Measurements from ENCODE around the gene TRMT112. TPM values are rescaled to one million over a fixed set of nuclear protein-coding genes. Genes with fewer than 3 reads are reported as not detected.
A peak's percentile ranks its signal among the peaks of the same experiment; 100 is the strongest.

The TRMT112 gene
- total RNA-seq, 2 donors from 2014 or later: 170 to 223 TPM

DNA sequence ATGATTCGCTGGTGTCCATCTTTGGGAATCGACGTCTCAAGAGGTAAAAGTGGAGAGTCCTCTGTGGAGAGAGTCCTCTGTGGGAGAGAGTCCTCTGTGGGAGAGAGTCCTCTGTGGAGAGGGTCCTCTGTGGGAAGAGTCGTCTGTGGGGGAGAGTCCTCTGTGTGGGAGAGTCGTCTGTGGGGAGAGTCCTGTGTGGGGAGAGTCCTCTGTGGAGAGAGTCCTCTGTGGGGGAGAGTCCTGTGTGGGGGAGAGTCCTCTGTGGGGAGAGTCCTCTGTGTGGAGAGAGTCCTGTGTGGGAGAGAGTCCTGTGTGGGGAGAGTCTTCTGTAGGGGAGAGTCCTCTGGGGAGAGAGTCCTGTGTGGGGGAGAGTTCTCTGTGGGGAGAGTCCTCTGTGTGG, 3.7 kb upstream of the TRMT112 start:
- Histone ChIP-seq H3K4me3 (no peak overlapping the region), H3K27ac (peak overlapping the region in 3 of 4 donors; percentile 64 to 97 (median 66)), H3K27me3 (no peaks in the 10 kb centered on the region), H3K36me3 (replicated peaks in 1 of 2; ENCODE audit: insufficient read depth in 1 of 2, low read depth in 2 of 2) (peaks cover 0 to 2% of the 10 kb centered on the region in 2 donors), H3K4me1 (peaks cover 42% of the 10 kb centered on the region), H3K9me3 (no peaks in the 10 kb centered on the region)
- DNase-seq (no peak), ATAC-seq (no peak)
- TF ChIP-seq POLR2A (IDR thresholded peaks at IDR 0.05): no peak
- no peak for TF ChIP-seq CTCF (IDR thresholded peaks at IDR 0.05)
- intact Hi-C loops (cut with DNase I): no loop called here
- 77 to 82% methylated on average over 5 of the region's 5 CpGs for WGBS, 2 donors

DNA sequence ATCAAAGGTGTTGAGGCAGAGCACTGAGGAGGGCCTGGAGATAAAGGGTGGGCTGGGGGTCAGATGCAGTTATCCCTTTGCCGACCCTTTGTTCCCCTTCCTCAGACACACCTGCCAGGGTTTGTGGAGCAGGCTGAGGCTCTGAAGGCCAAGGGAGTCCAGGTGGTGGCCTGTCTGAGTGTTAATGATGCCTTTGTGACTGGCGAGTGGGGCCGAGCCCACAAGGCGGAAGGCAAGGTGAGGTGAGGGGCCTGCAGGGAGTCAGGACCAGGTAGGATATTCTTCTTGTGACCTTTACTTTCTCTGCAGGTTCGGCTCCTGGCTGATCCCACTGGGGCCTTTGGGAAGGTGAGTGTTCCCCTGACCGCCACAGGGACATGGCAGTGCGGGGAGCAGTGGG, 3.2 kb upstream of the TRMT112 start:
- H3K36me3 ChIP-seq (replicated peaks in 1 of 2; ENCODE audit: insufficient read depth in 1 of 2, low read depth in 2 of 2): peaks cover 0 to 2% of the 10 kb centered on the region in 2 donors
- H3K9me3 ChIP-seq: no peaks in the 10 kb centered on the region
- H3K4me1 ChIP-seq: peaks cover 45% of the 10 kb centered on the region
- no peak for DNase-seq
- H3K4me3 ChIP-seq: no peak overlapping the region
- no peak for ATAC-seq
- TF ChIP-seq POLR2A (IDR thresholded peaks at IDR 0.05) (no peak), CTCF (IDR thresholded peaks at IDR 0.05) (no peak)
- no peaks in the 10 kb centered on the region for H3K27me3 ChIP-seq
- peak overlapping the region in 3 of 4 donors; percentile 64 to 97 (median 66) for H3K27ac ChIP-seq
- 89 to 90% methylated on average over 4 to 7 of the region's 7 CpGs for WGBS, 2 donors
- intact Hi-C loops (cut with DNase I): no loop called here

- no peak for TF ChIP-seq POLR2A (IDR thresholded peaks at IDR 0.05)
- no peak for TF ChIP-seq CTCF (IDR thresholded peaks at IDR 0.05)
- Histone ChIP-seq H3K36me3 (replicated peaks in 1 of 2; ENCODE audit: insufficient read depth in 1 of 2, low read depth in 2 of 2) (peaks cover 0 to 5% of the 10 kb centered on the region in 2 donors), H3K9me3 (no peaks in the 10 kb centered on the region), H3K27me3 (no peaks in the 10 kb centered on the region), H3K4me3 (peak overlapping the region; percentile 61 to 66), H3K27ac (peak overlapping the region; percentile 92 to 99 (median 98)), H3K4me1 (peaks cover 45% of the 10 kb centered on the region)
- ATAC-seq (no peak), DNase-seq (peak in 2 of 4 donors; percentile 31 to 45)
- WGBS, 2 donors: 16 to 18% methylated on average over 16 to 17 of the region's 19 CpGs
- intact Hi-C loops (cut with DNase I): no loop called here
These were observed 1.7 kb upstream of the TRMT112 start for GRCh38 chr11:64318766-64319761.

DNA sequence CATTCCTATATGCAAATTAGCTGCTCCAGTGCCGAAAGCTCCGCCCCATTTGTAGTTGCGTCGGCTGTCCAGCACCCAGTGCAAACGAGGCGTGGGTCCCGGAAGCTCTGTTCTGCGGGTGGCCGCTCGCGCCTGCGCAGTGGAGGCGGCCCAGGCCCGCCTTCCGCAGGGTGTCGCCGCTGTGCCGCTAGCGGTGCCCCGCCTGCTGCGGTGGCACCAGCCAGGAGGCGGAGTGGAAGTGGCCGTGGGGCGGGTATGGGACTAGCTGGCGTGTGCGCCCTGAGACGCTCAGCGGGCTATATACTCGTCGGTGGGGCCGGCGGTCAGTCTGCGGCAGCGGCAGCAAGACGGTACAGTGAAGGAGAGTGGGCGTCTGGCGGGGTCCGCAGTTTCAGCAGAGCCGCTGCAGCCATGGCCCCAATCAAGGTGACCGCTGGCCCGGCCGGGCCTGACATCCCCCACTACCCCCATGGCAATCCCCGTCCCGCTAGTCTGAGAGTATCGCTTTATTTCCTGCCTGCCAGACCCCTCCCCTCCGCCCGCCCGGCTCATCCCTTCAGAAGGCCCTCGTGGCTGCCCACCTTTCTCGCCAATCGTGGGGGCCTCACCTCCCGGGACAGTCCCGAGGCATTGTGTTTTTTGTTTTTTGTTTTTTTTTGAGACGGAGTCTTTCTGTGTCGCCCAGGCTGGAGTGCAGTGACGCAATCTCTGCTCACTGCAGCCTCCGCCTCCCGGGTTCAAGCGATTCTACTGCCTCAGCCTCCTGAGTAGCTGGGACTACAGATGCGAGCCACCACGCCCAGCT, 804 bp upstream of the TRMT112 start, which contains the start of gene PRDX5:
TSS of gene PRDX5 (plus strand) at position 161 of the 805 bp plus-strand sequence. CDS start at position 256, 95 bp downstream.
- ATAC-seq (peak; percentile 90), DNase-seq (peak; percentile 96 to 99 (median 98))
- H3K36me3 ChIP-seq (replicated peaks in 1 of 2; ENCODE audit: insufficient read depth in 1 of 2, low read depth in 2 of 2): peaks cover 0 to 5% of the 10 kb centered on the region in 2 donors
- no peaks in the 10 kb centered on the region for H3K27me3 ChIP-seq
- H3K4me3 ChIP-seq: peak within 1 kb of the TSS; percentile 66 to 93
- H3K27ac ChIP-seq: peak within 1 kb of the TSS; percentile 92 to 99 (median 98)
- TF ChIP-seq POLR2A (IDR thresholded peaks at IDR 0.05) (peak; percentile 89 to 94 (median 92)), CTCF (IDR thresholded peaks at IDR 0.05) (peak; percentile 18 to 85 (median 53))
- H3K9me3 ChIP-seq: no peaks in the 10 kb centered on the region
- H3K4me1 ChIP-seq: peaks cover 45% of the 10 kb centered on the region
- intact Hi-C loops (cut with DNase I): no loop called here
- WGBS, 2 donors: 0% methylated on average over 35 to 61 of the region's 61 CpGs

Data from body of pancreas (tissue), 4 donors.